GM10266 (cell line): Measurements from ENCODE around the gene MTA2.
"Not testable (repeated sequence)": the region's sequence is repeated elsewhere in the genome, so short reads cannot be mapped to it uniquely, and the experiment has no call there.

Experiments used
- DNase-seq: peaks from one replicate; pipeline ENCODE4 v3.0.0; 2012; ENCODE audit errors: extremely low spot score
- TF ChIP-seq, protein P1 (sequence below): IDR thresholded peaks from 2 replicates; pipeline ENCODE4 v1.5.1; 2012; ENCODE audit warnings: mild to moderate bottlenecking, low read depth; ENCODE audit not compliant: control insufficient read depth, insufficient read depth; ENCODE audit errors: missing control alignments

The MTA2 gene

DNA sequence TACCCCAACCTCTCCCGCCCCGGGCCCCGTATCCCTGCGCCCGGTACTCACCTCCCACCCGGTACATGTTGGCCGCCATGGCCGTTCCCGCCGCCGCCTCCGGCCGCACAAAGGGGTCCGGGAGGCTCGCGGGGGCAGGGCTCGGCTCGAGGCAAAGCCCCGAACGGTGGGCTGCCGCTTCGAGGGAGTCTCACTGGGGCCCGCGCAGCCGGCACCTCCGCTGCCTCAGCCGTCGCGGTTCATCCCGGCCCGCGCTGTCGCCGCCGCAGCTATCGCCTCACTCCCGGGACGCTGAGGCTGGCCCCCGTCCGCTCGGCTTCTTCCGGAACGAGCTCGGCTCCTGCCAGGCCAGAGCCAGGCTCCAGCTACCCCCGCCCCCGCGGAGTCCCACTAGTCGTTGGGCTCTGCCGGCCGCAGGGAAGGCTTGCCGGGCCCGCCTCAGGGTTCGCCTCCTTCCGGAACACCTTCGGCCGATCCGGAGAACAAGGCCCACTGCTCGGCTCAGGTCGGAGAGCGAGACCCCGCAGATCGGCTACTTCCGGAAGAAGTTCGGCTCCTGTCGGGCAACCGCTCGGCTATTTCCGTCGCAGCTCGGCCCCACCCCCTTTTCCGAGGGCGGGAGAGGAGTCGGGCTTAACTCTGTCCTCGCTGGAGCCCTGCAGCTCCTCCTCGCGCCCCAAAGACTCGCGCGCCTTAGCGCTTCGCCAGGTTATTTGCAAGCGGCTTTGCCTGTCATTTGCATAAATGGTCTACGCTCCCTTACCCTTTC lies at the start of gene MTA2:
TSS of gene MTA2 (minus strand) at position 494 of the 769 bp plus-strand sequence. CDS start at position 79, 415 bp downstream.
- peak; percentile 99 for DNase-seq

DNA sequence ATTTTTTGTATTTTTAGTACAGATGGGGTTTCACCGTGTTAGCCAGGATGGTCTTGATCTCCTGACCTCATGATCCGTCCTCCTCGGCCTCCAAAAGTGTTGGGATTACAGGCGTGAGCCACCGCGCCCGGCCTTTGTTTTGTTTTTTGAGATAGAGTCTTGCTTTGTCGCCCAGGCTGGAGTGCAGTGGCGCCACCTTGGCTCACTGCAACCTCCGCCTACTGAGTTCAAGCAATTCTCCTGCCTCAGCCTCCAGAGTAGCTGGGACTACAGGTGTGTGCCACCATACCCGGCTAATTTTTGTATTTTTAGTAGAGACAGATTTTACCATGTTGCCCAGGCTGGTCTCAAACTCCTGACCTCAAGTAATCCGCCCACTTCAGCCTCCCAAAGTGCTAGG lies 48.6 kb upstream of the MTA2 start:
- not testable (repeated sequence) for DNase-seq

More for the DNA sequence above, at the start of gene MTA2:
- TF ChIP-seq, protein P1, sequence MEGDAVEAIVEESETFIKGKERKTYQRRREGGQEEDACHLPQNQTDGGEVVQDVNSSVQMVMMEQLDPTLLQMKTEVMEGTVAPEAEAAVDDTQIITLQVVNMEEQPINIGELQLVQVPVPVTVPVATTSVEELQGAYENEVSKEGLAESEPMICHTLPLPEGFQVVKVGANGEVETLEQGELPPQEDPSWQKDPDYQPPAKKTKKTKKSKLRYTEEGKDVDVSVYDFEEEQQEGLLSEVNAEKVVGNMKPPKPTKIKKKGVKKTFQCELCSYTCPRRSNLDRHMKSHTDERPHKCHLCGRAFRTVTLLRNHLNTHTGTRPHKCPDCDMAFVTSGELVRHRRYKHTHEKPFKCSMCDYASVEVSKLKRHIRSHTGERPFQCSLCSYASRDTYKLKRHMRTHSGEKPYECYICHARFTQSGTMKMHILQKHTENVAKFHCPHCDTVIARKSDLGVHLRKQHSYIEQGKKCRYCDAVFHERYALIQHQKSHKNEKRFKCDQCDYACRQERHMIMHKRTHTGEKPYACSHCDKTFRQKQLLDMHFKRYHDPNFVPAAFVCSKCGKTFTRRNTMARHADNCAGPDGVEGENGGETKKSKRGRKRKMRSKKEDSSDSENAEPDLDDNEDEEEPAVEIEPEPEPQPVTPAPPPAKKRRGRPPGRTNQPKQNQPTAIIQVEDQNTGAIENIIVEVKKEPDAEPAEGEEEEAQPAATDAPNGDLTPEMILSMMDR, result no peak

DNA sequence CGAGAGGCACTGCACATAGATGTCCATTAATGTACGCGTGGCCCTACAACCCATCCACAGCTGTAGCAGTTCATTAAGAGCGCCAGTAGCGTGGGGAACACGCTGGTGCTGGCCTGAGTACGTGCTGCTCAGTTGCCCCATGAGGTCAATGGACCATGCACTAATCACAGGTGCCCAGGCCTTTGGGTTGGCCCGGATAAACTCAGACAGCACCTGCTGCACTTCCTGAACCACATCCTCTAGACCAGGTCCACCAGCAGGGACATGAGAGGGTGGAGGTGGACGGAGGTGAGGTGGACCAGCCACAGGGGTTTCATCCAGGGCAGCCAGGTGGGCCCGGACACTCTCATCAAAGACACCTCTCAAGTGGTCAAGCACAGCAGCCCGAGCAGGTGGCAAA lies 47.8 kb upstream of the MTA2 start:
- TF ChIP-seq, protein P1, result no peak
- no peak for DNase-seq

GRCh38 chr11:62648967-62649364 lies 47.3 kb upstream of the MTA2 start:
- TF ChIP-seq, protein P1, result no peak
- DNase-seq, result no peak

DNA sequence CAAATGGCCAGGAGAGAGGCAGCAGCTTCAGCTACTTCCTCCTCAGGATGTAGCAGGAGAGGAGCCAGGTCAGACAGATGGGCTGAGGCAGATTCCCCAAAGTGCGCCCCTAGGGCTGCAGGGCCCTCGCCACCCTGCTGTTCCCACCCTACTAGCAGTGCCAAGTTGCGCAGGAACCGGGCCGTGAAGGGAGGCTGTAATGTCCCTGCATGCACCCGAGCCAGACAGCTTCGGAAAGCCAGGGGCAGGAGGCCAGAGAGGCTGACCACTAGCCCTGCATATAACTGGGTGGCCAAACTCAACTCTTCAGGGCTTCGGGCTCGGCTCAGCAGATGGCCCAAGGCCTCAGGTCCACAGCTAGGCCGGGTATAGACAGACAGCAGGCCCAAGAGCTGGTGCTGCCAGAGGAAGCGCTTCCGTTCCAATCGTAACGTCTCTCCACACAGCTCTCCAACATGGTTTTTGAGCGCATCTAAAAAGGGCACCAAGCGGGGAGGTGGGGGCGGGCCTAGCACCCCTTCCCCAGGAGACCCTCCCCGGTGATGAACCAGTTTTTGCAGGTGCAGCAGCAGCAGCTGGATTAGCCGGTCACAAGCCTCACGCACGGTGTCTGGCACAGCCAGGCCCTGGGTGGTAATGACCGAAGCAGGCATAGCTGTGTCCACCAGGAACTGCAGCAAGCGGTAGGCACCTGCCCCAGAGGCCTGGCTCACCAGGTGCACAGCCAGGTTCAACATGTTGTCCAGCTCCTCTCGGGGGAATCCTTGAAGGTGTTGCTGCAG lies 46.7 kb upstream of the MTA2 start:
- DNase-seq, result no peak
- TF ChIP-seq, protein P1, result no peak

DNA sequence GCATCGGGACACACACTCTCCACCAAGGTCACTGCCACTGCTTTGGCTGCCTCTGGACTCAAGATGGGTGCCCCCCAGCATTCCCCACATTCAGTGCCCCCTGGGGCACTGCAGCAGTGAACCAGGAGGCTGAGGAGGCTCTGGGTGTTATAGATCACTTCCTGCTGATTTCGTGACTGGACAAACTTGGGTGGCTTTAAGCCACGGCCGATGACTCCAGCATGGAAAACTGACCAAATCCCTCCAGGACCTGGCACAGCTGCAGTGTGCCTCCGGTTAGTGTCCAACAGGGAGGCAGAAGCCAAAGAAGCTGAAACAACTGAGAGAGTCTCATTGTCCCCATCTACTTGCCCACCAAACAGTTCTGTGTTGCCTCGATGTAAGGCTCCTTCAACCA lies 45.9 kb upstream of the MTA2 start:
- no peak for DNase-seq
- TF ChIP-seq, protein P1, result no peak

DNA sequence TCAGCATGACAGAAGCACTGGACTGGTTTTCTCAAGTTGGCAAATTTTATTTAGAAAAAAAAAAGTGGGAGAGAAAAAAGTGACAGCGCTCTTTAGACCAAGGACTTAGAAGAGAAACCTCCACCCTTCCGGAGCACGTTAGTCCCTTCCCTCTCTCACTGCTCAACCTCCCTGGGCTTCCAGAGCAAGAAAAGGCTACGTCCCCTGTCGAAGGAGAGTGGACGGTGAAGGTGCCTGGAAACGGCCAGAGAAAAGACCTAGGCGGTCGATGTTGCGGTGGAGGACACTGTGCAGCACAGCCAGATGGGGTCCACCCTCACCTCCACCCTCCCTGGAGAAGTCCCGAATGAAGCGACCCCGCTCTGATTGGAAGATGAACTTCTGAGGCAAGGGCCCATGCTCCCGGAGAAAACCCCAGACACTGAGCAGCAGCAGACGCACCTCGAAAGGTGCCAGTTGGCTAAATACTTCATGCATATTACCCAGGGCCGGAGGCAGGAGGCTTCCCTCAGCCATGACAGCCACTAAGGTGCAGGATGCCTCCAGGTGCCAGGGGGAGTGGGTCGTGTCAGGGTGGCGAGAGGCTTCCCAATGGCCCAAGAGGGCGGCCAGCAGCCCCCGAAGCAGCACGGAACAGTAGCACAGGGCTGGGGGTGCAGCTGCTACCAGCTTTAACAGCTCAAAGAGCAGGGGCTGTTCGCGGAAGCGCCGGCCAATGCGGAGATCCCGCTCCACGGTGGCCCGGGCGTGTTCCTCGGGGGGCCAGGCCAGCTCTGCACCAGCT lies 45.4 kb upstream of the MTA2 start:
- no peak for DNase-seq
- TF ChIP-seq, protein P1, result no peak
